Measurements from ENCODE around the gene CSMD2.

GRCh38 chr1:33650708-33651107, 514.3 kb downstream of the CSMD2 start:
- TF ChIP-seq, protein P1, sequence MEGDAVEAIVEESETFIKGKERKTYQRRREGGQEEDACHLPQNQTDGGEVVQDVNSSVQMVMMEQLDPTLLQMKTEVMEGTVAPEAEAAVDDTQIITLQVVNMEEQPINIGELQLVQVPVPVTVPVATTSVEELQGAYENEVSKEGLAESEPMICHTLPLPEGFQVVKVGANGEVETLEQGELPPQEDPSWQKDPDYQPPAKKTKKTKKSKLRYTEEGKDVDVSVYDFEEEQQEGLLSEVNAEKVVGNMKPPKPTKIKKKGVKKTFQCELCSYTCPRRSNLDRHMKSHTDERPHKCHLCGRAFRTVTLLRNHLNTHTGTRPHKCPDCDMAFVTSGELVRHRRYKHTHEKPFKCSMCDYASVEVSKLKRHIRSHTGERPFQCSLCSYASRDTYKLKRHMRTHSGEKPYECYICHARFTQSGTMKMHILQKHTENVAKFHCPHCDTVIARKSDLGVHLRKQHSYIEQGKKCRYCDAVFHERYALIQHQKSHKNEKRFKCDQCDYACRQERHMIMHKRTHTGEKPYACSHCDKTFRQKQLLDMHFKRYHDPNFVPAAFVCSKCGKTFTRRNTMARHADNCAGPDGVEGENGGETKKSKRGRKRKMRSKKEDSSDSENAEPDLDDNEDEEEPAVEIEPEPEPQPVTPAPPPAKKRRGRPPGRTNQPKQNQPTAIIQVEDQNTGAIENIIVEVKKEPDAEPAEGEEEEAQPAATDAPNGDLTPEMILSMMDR (IDR thresholded peaks at IDR 0.05 in 4 of 5, conservative IDR thresholded peaks at IDR 0.05 in 1 of 5): no peak
- TF ChIP-seq POLR2A (IDR thresholded peaks at IDR 0.05): no peak

All from gastrocnemius medialis (tissue), 4 donors.